Breast epithelium (tissue), 3 donors: ENCODE results near the gene TOMM20L.

Source experiments
- POLR2A ChIP-seq: fragments of 450-650 bp; IDR thresholded peaks from one replicate; pipeline ENCODE4 v1.6.1; 2016; ENCODE audit warnings: antibody characterized with exemption, mild to moderate bottlenecking, moderate library complexity
- TF ChIP-seq, protein P1 (sequence below), 3 donors: fragments of 450-650 bp; IDR thresholded peaks; one replicate each; pipeline ENCODE4 v1.5.1; 2016 to 2017; ENCODE audit warnings: antibody characterized with exemption in 3 of 3, mild to moderate bottlenecking in 3 of 3, moderate library complexity in 3 of 3

GRCh38 chr14:58426670-58427280 is 31.0 kb downstream of the TOMM20L start:
- no peak for TF ChIP-seq POLR2A
- TF ChIP-seq, protein P1, sequence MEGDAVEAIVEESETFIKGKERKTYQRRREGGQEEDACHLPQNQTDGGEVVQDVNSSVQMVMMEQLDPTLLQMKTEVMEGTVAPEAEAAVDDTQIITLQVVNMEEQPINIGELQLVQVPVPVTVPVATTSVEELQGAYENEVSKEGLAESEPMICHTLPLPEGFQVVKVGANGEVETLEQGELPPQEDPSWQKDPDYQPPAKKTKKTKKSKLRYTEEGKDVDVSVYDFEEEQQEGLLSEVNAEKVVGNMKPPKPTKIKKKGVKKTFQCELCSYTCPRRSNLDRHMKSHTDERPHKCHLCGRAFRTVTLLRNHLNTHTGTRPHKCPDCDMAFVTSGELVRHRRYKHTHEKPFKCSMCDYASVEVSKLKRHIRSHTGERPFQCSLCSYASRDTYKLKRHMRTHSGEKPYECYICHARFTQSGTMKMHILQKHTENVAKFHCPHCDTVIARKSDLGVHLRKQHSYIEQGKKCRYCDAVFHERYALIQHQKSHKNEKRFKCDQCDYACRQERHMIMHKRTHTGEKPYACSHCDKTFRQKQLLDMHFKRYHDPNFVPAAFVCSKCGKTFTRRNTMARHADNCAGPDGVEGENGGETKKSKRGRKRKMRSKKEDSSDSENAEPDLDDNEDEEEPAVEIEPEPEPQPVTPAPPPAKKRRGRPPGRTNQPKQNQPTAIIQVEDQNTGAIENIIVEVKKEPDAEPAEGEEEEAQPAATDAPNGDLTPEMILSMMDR (IDR thresholded peaks at IDR 0.05): no peak
